HAP-1 (cell line): ENCODE results near the gene TECTA.

ENCODE experiments used
- DNase-seq, 2 experiments: peaks; one replicate each; pipeline ENCODE4 v3.0.0-alpha.2; 2016 to 2020; ENCODE audit warnings: low spot score in 2 of 2
- H3K27me3 ChIP-seq: fragments of 250-450 bp; sonication (Bioruptor Pico); 2 replicates; pipeline ENCODE4 v1.5.1; 2020; ENCODE audit warnings: low read depth, mild to moderate bottlenecking, moderate library complexity
- H3K36me3 ChIP-seq: fragments of 250-450 bp; sonication (Bioruptor Pico); replicated peaks from 2 replicates; pipeline ENCODE4 v1.5.1; 2020; ENCODE audit warnings: mild to moderate bottlenecking
- H3K4me1 ChIP-seq: fragments of 250-450 bp; sonication (Bioruptor Pico); 2 replicates; pipeline ENCODE4 v1.5.1; 2020; ENCODE audit warnings: mild to moderate bottlenecking
- H3K4me3 ChIP-seq: fragments of 250-450 bp; sonication (Bioruptor Pico); 2 replicates; pipeline ENCODE4 v1.5.1; 2020; ENCODE audit warnings: mild to moderate bottlenecking, moderate library complexity
- H3K9me3 ChIP-seq: fragments of 250-450 bp; sonication (Bioruptor Pico); 2 replicates; pipeline ENCODE4 v1.5.1; 2020; ENCODE audit warnings: mild to moderate bottlenecking, moderate library complexity
- in situ Hi-C: fragments of 300-500 bp; cut with MboI; formaldehyde crosslinking; loops from 3 replicates; pipeline ENCODE4 v1.14.3; 2020; ENCODE audit warnings: low sequenced_read_pairs, inconsistent platforms, mixed read lengths

Gene TECTA

GRCh38 chr11:121191818-121192217 lies 90.8 kb downstream of the TECTA start:
- Histone ChIP-seq H3K4me3 (no peak overlapping the region), H3K9me3 (no peaks in the 10 kb centered on the region), H3K4me1 (0 out of 2 replicates have a peak, but pooled peaks cover 3% of the 10 kb centered on the region), H3K27me3 (no peaks in the 10 kb centered on the region), H3K36me3 (no peaks in the 10 kb centered on the region)
- in situ Hi-C loops: loop anchor here (25.0 kb wide), 1 partner anchor 680 kb away; the partner anchor contains the start of gene GRIK4
- no peak for DNase-seq

- in situ Hi-C loops: loop anchor here (25.0 kb wide), 1 partner anchor 683 kb away; the partner anchor contains the start of gene GRIK4
Measured at GRCh38 chr11:121194731-121195596, 93.9 kb downstream of the TECTA start.

GRCh38 chr11:121198491-121198890 lies 97.4 kb downstream of the TECTA start:
- Histone ChIP-seq H3K4me3 (no peak overlapping the region), H3K27me3 (no peaks in the 10 kb centered on the region), H3K4me1 (peaks cover 12% of the 10 kb centered on the region; the same call in 1 of the 2 replicates), H3K9me3 (no peaks in the 10 kb centered on the region), H3K36me3 (no peaks in the 10 kb centered on the region)
- in situ Hi-C loops: loop anchor here (25.0 kb wide), 1 partner anchor 686 kb away; the partner anchor contains the start of gene GRIK4
- DNase-seq: peak; percentile 28 to 32

More at GRCh38 chr11:121194731-121195596, 93.9 kb downstream of the TECTA start:
- H3K9me3 ChIP-seq: no peaks in the 10 kb centered on the region
- no peaks in the 10 kb centered on the region for H3K27me3 ChIP-seq
- H3K36me3 ChIP-seq: no peaks in the 10 kb centered on the region
- H3K4me3 ChIP-seq: no peak overlapping the region
- H3K4me1 ChIP-seq: peaks cover 12% of the 10 kb centered on the region; the same call in 1 of the 2 replicates
- peak; percentile 52 to 80 for DNase-seq

- H3K36me3 ChIP-seq: no peaks in the 10 kb centered on the region
- DNase-seq: no peak
- no peaks in the 10 kb centered on the region for H3K9me3 ChIP-seq
- in situ Hi-C loops: loop anchor here (25.0 kb wide), 1 partner anchor 687 kb away; the partner anchor contains the start of gene GRIK4
- peaks cover 17% of the 10 kb centered on the region; the same call in 1 of the 2 replicates for H3K4me1 ChIP-seq
- no peak overlapping the region for H3K4me3 ChIP-seq
- no peaks in the 10 kb centered on the region for H3K27me3 ChIP-seq
Measured at GRCh38 chr11:121199516-121199915, 98.5 kb downstream of the TECTA start.

- Histone ChIP-seq H3K27me3 (no peaks in the 10 kb centered on the region; the same call in 1 of the 2 replicates), H3K36me3 (no peaks in the 10 kb centered on the region), H3K4me3 (no peak overlapping the region), H3K4me1 (peaks cover 8% of the 10 kb centered on the region; the same call in 1 of the 2 replicates), H3K9me3 (no peaks in the 10 kb centered on the region)
- DNase-seq: peak in 1 of 2 experiments; percentile 30
- in situ Hi-C loops: no loop called here
Measured at GRCh38 chr11:121206810-121207209, 105.8 kb downstream of the TECTA start.

- Histone ChIP-seq H3K27me3 (no peaks in the 10 kb centered on the region; the same call in 1 of the 2 replicates), H3K4me1 (peaks cover 8% of the 10 kb centered on the region; the same call in 1 of the 2 replicates), H3K9me3 (no peaks in the 10 kb centered on the region), H3K36me3 (no peaks in the 10 kb centered on the region), H3K4me3 (no peak overlapping the region)
- in situ Hi-C loops: no loop called here
- DNase-seq: no peak
Measured at GRCh38 chr11:121207485-121208115, 106.6 kb downstream of the TECTA start.

GRCh38 chr11:121210445-121211080 lies 109.5 kb downstream of the TECTA start:
- H3K36me3 ChIP-seq: no peaks in the 10 kb centered on the region
- no peak overlapping the region for H3K4me3 ChIP-seq
- H3K27me3 ChIP-seq: no peaks in the 10 kb centered on the region; the same call in 1 of the 2 replicates
- H3K4me1 ChIP-seq: peaks cover 3% of the 10 kb centered on the region; the same call in 1 of the 2 replicates
- no peaks in the 10 kb centered on the region for H3K9me3 ChIP-seq
- DNase-seq: no peak
- in situ Hi-C loops: no loop called here

GRCh38 chr11:121211626-121212025 lies 110.6 kb downstream of the TECTA start:
- no peaks in the 10 kb centered on the region for H3K36me3 ChIP-seq
- no peaks in the 10 kb centered on the region for H3K9me3 ChIP-seq
- no peaks in the 10 kb centered on the region; the same call in 1 of the 2 replicates for H3K27me3 ChIP-seq
- DNase-seq: no peak
- H3K4me1 ChIP-seq: peaks cover 3% of the 10 kb centered on the region; the same call in 1 of the 2 replicates
- in situ Hi-C loops: no loop called here
- no peak overlapping the region for H3K4me3 ChIP-seq

- no peak overlapping the region for H3K4me3 ChIP-seq
- no peaks in the 10 kb centered on the region for H3K4me1 ChIP-seq
- in situ Hi-C loops: no loop called here
- no peaks in the 10 kb centered on the region for H3K36me3 ChIP-seq
- DNase-seq: no peak
- H3K27me3 ChIP-seq: no peaks in the 10 kb centered on the region
- no peaks in the 10 kb centered on the region for H3K9me3 ChIP-seq
Measured at GRCh38 chr11:121212536-121213361, 111.7 kb downstream of the TECTA start.

- H3K36me3 ChIP-seq: no peaks in the 10 kb centered on the region
- H3K4me3 ChIP-seq: no peak overlapping the region
- DNase-seq: no peak
- no peaks in the 10 kb centered on the region for H3K4me1 ChIP-seq
- in situ Hi-C loops: no loop called here
- no peaks in the 10 kb centered on the region for H3K9me3 ChIP-seq
- no peaks in the 10 kb centered on the region for H3K27me3 ChIP-seq
Measured at GRCh38 chr11:121213362-121213893, 112.4 kb downstream of the TECTA start.

GRCh38 chr11:121214861-121215260 lies 113.8 kb downstream of the TECTA start:
- H3K9me3 ChIP-seq: no peaks in the 10 kb centered on the region
- H3K4me3 ChIP-seq: no peak overlapping the region
- in situ Hi-C loops: no loop called here
- DNase-seq: no peak
- H3K27me3 ChIP-seq: no peaks in the 10 kb centered on the region
- H3K36me3 ChIP-seq: no peaks in the 10 kb centered on the region
- no peaks in the 10 kb centered on the region for H3K4me1 ChIP-seq

- Histone ChIP-seq H3K9me3 (no peaks in the 10 kb centered on the region), H3K36me3 (no peaks in the 10 kb centered on the region), H3K4me3 (no peak overlapping the region), H3K27me3 (no peaks in the 10 kb centered on the region), H3K4me1 (peaks cover 3% of the 10 kb centered on the region; the same call in 1 of the 2 replicates)
- in situ Hi-C loops: no loop called here
- no peak for DNase-seq
Measured at GRCh38 chr11:121221496-121222200, 120.6 kb downstream of the TECTA start.
